Lower lobe of right lung (tissue), 2 donors: ENCODE measurements around the gene MGAT5. TPM values are rescaled to one million over a fixed set of nuclear protein-coding genes. Genes with fewer than 3 reads are reported as not detected.
A peak's percentile ranks its signal among the peaks of the same experiment; 100 is the strongest.

Experiments used
- ATAC-seq, 2 donors: fragments of 200-7000 bp; cut with Tn5 transposase; one replicate each; pipeline ENCODE4 v1.9.1; 2020 to 2022; ENCODE audit warnings: mild to moderate bottlenecking in 2 of 2, moderate library complexity in 2 of 2
- DNase-seq: peaks from one replicate; pipeline ENCODE4 v3.0.0-alpha.2; 2020
- H3K27ac ChIP-seq: fragments of 200-600 bp; one replicate; pipeline ENCODE4 v1.8.0; 2022
- H3K27me3 ChIP-seq: fragments of 200-600 bp; one replicate; pipeline ENCODE4 v1.8.0; 2022; ENCODE audit warnings: low read depth
- H3K36me3 ChIP-seq: fragments of 200-600 bp; one replicate; pipeline ENCODE4 v1.8.0; 2022; ENCODE audit warnings: mild to moderate bottlenecking
- H3K4me1 ChIP-seq: fragments of 200-600 bp; one replicate; pipeline ENCODE4 v1.8.0; 2022
- H3K4me3 ChIP-seq: fragments of 200-600 bp; one replicate; pipeline ENCODE4 v1.8.0; 2022; ENCODE audit warnings: mild to moderate bottlenecking
- H3K9me3 ChIP-seq: fragments of 200-600 bp; one replicate; pipeline ENCODE4 v1.8.0; 2022
- intact Hi-C: fragments of 100-400 bp; cut with DNase I; formaldehyde crosslinking; loops from one replicate; pipeline ENCODE4 v1.11.0; 2022
- total RNA-seq: library from RNA; stranded (reverse); fragmentation: NEBNext Ultra II Directional; extraction: Animal tissue kit (Norgen Biotek cat#: 25700); gene quantifications from one replicate; pipeline ENCODE4 v1.2.1, GENCODE V29; 2021
- TF ChIP-seq, protein P1 (sequence below): fragments of 200-600 bp; IDR thresholded peaks from one replicate; pipeline ENCODE4 v1.8.0; 2022; ENCODE audit warnings: antibody characterized with exemption, mild to moderate bottlenecking
- donor health status: DM: no; HTN: yes; CAD: no; lungs with severe emphysema.

The MGAT5 gene
- total RNA-seq, 1 donor from 2014 or later, result 61.7 TPM

DNA sequence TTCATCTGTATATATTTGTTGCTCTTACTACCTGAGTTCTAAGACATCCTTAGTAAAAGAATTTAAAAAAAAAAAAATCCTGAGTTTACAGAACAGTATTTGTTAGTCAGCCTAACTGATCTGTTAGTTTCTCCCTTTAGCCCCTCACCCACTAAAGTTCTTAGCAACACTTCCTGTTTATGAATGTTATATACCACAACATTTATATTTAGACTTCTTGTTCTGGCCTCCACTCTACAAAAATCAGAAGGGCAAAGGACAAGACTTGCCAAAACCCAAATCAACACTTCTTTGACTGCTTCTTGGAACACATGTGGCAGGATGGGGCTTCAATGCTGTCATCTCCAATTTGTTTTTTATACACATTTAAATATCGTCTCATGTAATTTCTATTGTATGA is 71.1 kb downstream of the MGAT5 start:
- DNase-seq, result no peak
- peaks cover 30% of the 10 kb centered on the region for H3K4me1 ChIP-seq
- no peak overlapping the region for H3K27ac ChIP-seq
- intact Hi-C loops, result no loop called here
- H3K9me3 ChIP-seq, result no peaks in the 10 kb centered on the region
- ATAC-seq, result peak; percentile 60 to 78
- no peaks in the 10 kb centered on the region for H3K27me3 ChIP-seq
- H3K4me3 ChIP-seq, result no peak overlapping the region
- H3K36me3 ChIP-seq, result no peaks in the 10 kb centered on the region
- TF ChIP-seq, protein P1, sequence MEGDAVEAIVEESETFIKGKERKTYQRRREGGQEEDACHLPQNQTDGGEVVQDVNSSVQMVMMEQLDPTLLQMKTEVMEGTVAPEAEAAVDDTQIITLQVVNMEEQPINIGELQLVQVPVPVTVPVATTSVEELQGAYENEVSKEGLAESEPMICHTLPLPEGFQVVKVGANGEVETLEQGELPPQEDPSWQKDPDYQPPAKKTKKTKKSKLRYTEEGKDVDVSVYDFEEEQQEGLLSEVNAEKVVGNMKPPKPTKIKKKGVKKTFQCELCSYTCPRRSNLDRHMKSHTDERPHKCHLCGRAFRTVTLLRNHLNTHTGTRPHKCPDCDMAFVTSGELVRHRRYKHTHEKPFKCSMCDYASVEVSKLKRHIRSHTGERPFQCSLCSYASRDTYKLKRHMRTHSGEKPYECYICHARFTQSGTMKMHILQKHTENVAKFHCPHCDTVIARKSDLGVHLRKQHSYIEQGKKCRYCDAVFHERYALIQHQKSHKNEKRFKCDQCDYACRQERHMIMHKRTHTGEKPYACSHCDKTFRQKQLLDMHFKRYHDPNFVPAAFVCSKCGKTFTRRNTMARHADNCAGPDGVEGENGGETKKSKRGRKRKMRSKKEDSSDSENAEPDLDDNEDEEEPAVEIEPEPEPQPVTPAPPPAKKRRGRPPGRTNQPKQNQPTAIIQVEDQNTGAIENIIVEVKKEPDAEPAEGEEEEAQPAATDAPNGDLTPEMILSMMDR, result no peak

DNA sequence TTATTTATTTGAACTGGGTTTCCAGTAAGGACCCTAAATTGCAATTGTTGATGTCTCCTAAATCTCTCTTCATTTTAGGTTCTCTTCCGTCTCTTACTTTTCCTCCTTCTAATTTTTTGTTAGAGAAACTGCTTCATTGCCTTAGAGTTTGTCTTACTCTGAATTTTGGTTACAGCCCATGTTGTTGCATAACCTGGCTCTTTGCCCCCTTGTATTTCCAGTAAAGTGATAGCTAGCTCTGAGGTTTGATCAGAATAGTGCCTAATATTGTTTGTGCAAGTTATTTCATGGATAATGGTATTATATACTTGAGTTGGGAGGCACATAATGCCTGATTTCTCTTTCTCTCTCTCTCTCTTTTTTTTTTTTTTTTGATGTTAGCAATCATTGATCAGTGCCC is 71.8 kb downstream of the MGAT5 start:
- intact Hi-C loops, result no loop called here
- ATAC-seq, result no peak

DNA sequence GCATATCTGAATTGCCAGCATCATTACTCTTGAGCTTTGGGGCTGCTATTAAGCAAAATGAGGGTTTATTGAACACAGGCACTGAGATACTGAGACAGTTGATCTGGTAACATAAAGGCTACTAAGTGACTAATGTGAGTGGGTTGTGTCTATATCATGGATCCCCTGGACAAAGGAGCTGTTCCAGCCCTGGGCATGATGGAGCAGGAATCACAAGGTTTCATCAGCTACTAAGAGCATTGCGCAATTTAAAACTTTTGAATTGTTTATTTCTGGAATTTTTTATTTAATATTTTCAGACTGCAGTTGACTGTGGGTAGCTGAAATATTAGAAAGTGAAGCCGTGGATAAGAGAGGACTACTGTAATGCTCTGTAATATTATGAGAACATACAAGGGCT is 73.5 kb downstream of the MGAT5 start:
- intact Hi-C loops, result no loop called here

More for the DNA sequence above, 71.8 kb downstream of the MGAT5 start:
- H3K36me3 ChIP-seq, result no peaks in the 10 kb centered on the region
- peaks cover 30% of the 10 kb centered on the region for H3K4me1 ChIP-seq
- H3K4me3 ChIP-seq, result no peak overlapping the region
- TF ChIP-seq, protein P1, result no peak
- no peaks in the 10 kb centered on the region for H3K27me3 ChIP-seq
- no peaks in the 10 kb centered on the region for H3K9me3 ChIP-seq
- H3K27ac ChIP-seq, result peak overlapping the region; percentile 34
- no peak for DNase-seq

DNA sequence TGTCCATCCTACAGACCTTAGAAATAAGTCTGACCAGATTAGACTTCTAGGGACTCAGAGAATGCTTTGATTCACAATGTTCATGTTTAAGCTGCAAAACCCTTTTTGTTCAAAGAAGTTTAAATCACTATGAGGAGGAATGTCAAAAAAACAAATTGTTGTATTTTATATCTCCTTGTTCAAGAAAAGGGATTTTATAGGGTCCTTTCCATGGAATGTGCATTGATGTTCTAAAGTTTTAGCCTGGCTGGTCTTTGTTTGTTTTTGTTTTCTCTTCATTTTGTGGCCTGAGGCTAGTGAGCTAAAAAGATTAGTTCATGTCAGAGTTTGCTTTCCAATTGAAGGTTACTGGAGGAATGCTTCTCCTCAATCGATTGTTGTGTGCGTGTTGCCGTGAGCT is 77.2 kb downstream of the MGAT5 start:
- H3K27me3 ChIP-seq, result no peaks in the 10 kb centered on the region
- H3K4me3 ChIP-seq, result no peak overlapping the region
- H3K9me3 ChIP-seq, result no peaks in the 10 kb centered on the region
- ATAC-seq (no peak), DNase-seq (no peak)
- intact Hi-C loops, result no loop called here
- peaks cover 12% of the 10 kb centered on the region for H3K4me1 ChIP-seq
- TF ChIP-seq, protein P1, result no peak
- no peaks in the 10 kb centered on the region for H3K36me3 ChIP-seq
- H3K27ac ChIP-seq, result no peak overlapping the region

More for the DNA sequence above, 73.5 kb downstream of the MGAT5 start:
- ATAC-seq (no peak), DNase-seq (no peak)
- peaks cover 30% of the 10 kb centered on the region for H3K4me1 ChIP-seq
- no peaks in the 10 kb centered on the region for H3K9me3 ChIP-seq
- TF ChIP-seq, protein P1, result no peak
- H3K4me3 ChIP-seq, result no peak overlapping the region
- H3K27me3 ChIP-seq, result no peaks in the 10 kb centered on the region
- H3K27ac ChIP-seq, result no peak overlapping the region
- H3K36me3 ChIP-seq, result no peaks in the 10 kb centered on the region

DNA sequence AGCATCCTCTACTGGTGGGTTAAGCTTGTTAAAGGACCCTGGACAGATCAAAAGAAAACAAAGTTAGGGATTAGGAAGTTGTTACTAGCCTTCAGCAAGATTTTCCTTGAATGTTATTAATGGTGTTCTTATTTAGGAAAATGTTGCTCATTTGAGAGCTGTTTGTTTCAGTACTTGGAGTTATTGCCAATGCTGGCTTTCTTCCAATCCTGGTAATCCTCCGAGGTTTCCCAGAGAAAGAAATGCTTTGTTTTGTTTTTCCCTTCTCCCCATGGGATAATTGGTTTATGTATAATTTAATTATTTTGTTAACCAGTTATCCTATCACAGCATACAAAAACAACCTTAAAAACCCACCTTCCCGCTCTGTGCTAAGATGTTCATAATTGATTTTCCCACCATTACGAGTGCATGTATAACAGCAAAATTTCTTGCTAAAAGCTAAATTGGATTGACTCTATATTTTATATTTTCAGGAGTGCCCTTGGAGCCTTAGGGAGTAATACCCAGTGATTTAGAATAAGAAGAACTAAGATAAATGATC is 79.8 kb downstream of the MGAT5 start:
- ATAC-seq (no peak), DNase-seq (no peak)
- TF ChIP-seq, protein P1, result no peak
- intact Hi-C loops, result no loop called here
- Histone ChIP-seq H3K9me3 (no peaks in the 10 kb centered on the region), H3K27me3 (no peaks in the 10 kb centered on the region), H3K27ac (no peak overlapping the region), H3K36me3 (no peaks in the 10 kb centered on the region), H3K4me3 (no peak overlapping the region), H3K4me1 (peaks cover 7% of the 10 kb centered on the region)
